Colonic mucosa (tissue), 4 donors: Measurements from ENCODE around the gene CCT7. TPM values are rescaled to one million over a fixed set of nuclear protein-coding genes. Genes with fewer than 3 reads are reported as not detected.

ENCODE experiments used
- DNase-seq: peaks from one replicate; pipeline ENCODE4 v3.0.0-alpha.2; 2020
- H3K27ac ChIP-seq: fragments of 200-600 bp; one replicate; pipeline ENCODE4 v1.8.0; 2021
- H3K27me3 ChIP-seq: fragments of 200-600 bp; one replicate; pipeline ENCODE4 v1.8.0; 2021
- H3K36me3 ChIP-seq: fragments of 200-600 bp; one replicate; pipeline ENCODE4 v1.8.0; 2021
- H3K4me1 ChIP-seq: fragments of 200-600 bp; one replicate; pipeline ENCODE4 v1.8.0; 2021; ENCODE audit warnings: mild to moderate bottlenecking
- H3K4me3 ChIP-seq: fragments of 200-600 bp; one replicate; pipeline ENCODE4 v1.8.0; 2021
- H3K9ac ChIP-seq, 2 donors: one replicate each; pipeline ENCODE4 v1.7.0; 2013; ENCODE audit warnings: control low read depth in 2 of 2, low read depth in 2 of 2, low read length in 2 of 2
- H3K9me3 ChIP-seq: fragments of 200-600 bp; one replicate; pipeline ENCODE4 v1.8.0; 2021
- CTCF ChIP-seq: fragments of 200-600 bp; IDR thresholded peaks from one replicate; pipeline ENCODE4 v1.8.0; 2022; ENCODE audit warnings: antibody characterized with exemption, mild to moderate bottlenecking
- intact Hi-C: fragments of 100-400 bp; cut with DNase I; formaldehyde crosslinking; loops from one replicate; pipeline ENCODE4 v1.14.1; 2022
- total RNA-seq, 2 donors: library from RNA; stranded (reverse); fragmentation: NEBNext Ultra II Directional in 1 of 2; extraction: Animal tissue kit (Norgen Biotek cat#: 25700) in 1 of 2; gene quantifications; one replicate each; pipeline ENCODE4 v1.2.1, GENCODE V29; 2021
- donor health status: healthy.
- donor health status: DM: no; HTN: no; CAD: no.
- donor health status: DM: no; HTN: no; CAD: no.

The CCT7 gene
- total RNA-seq, 2 donors from 2014 or later, result 147 to 353 TPM

- H3K9ac ChIP-seq, result no peak overlapping the region
- no peak overlapping the region for H3K27ac ChIP-seq
- peak; percentile 60 for DNase-seq
- peaks cover 63% of the 10 kb centered on the region for H3K27me3 ChIP-seq
- H3K4me1 ChIP-seq, result peaks cover 6% of the 10 kb centered on the region
- H3K36me3 ChIP-seq, result no peaks in the 10 kb centered on the region
- no peaks in the 10 kb centered on the region for H3K9me3 ChIP-seq
- intact Hi-C loops, result no loop called here
- H3K4me3 ChIP-seq, result peak overlapping the region; percentile 8
- TF ChIP-seq CTCF, result no peak
Observed at GRCh38 chr2:73291093-73291460, 57.0 kb downstream of the CCT7 start.

GRCh38 chr2:73291461-73292315 lies 57.6 kb downstream of the CCT7 start:
- no peak for DNase-seq

GRCh38 chr2:73292316-73292905 lies 58.3 kb downstream of the CCT7 start:
- intact Hi-C loops, result no loop called here
- Histone ChIP-seq H3K27ac (no peak overlapping the region), H3K36me3 (no peaks in the 10 kb centered on the region), H3K9me3 (no peaks in the 10 kb centered on the region), H3K9ac (no peak overlapping the region), H3K27me3 (peaks cover 66% of the 10 kb centered on the region), H3K4me1 (peaks cover 6% of the 10 kb centered on the region), H3K4me3 (no peak overlapping the region)
- TF ChIP-seq CTCF, result no peak
- no peak for DNase-seq

More at GRCh38 chr2:73291461-73292315, 57.6 kb downstream of the CCT7 start:
- Histone ChIP-seq H3K4me3 (peak overlapping the region; percentile 8), H3K27me3 (peaks cover 66% of the 10 kb centered on the region), H3K4me1 (peaks cover 6% of the 10 kb centered on the region), H3K9ac (no peak overlapping the region), H3K9me3 (no peaks in the 10 kb centered on the region), H3K27ac (no peak overlapping the region), H3K36me3 (no peaks in the 10 kb centered on the region)
- TF ChIP-seq CTCF, result no peak
- intact Hi-C loops, result no loop called here

- DNase-seq, result no peak
- TF ChIP-seq CTCF, result no peak
- H3K27me3 ChIP-seq, result peaks cover 66% of the 10 kb centered on the region
Observed at GRCh38 chr2:73292906-73293533, 58.9 kb downstream of the CCT7 start.

GRCh38 chr2:73293534-73294171 lies 59.5 kb downstream of the CCT7 start, which contains the start of gene EGR4:
TSS of gene EGR4 (minus strand) at chr2:73293548. CDS start at chr2:73293317, 231 bp downstream.
- Histone ChIP-seq H3K4me3 (peak within 1 kb of the TSS; percentile 34), H3K27me3 (peaks cover 66% of the 10 kb centered on the region), H3K36me3 (no peaks in the 10 kb centered on the region), H3K27ac (no peak within 1 kb of the TSS), H3K9ac (no peak within 1 kb of the TSS), H3K9me3 (no peaks in the 10 kb centered on the region), H3K4me1 (peaks cover 6% of the 10 kb centered on the region)
- no peak for TF ChIP-seq CTCF
- peak; percentile 45 for DNase-seq
- intact Hi-C loops, result no loop called here

More at GRCh38 chr2:73292906-73293533, 58.9 kb downstream of the CCT7 start:
- H3K36me3 ChIP-seq, result no peaks in the 10 kb centered on the region
- H3K9ac ChIP-seq, result no peak overlapping the region
- no peaks in the 10 kb centered on the region for H3K9me3 ChIP-seq
- peak overlapping the region; percentile 34 for H3K4me3 ChIP-seq
- peaks cover 6% of the 10 kb centered on the region for H3K4me1 ChIP-seq
- intact Hi-C loops, result no loop called here
- H3K27ac ChIP-seq, result no peak overlapping the region
